HEK293 (cell line): ENCODE results near the gene HID1.

Experiments used
- CTCF ChIA-PET: fragments of 350-600 bp; formaldehyde crosslinking; extraction: SDS; loops from one replicate; lab custom pipeline; 2021; ENCODE audit warnings: antibody characterized with exemption; lab: Yijun Ruan, JAX
- POLR2A ChIA-PET: fragments of 300-600 bp; formaldehyde crosslinking; extraction: SDS; loops from one replicate; lab custom pipeline; 2020; ENCODE audit warnings: antibody characterized with exemption, inconsistent platforms; lab: Yijun Ruan, JAX
- H3K27ac ChIP-seq: fragments of 200-500 bp; sonication (Bioruptor generic); 2 replicates; pipeline ENCODE4 v1.5.1; 2014; ENCODE audit warnings: low read depth, low read length, control low read depth, inconsistent platforms; ENCODE audit errors: extremely low read depth
- H3K36me3 ChIP-seq, 2 experiments: fragments of 200-500 bp in 1 of 2; sonication (Bioruptor generic) in 1 of 2; 1 replicate in 1 of 2; 2 replicates in 1 of 2; pipeline ENCODE4 v1.5.1; 2014 to 2017; ENCODE audit warnings: inconsistent platforms in 2 of 2, low read length in 2 of 2; ENCODE audit not compliant: control insufficient read depth in 2 of 2, insufficient read depth in 1 of 2
- H3K4me1 ChIP-seq: fragments of 200-500 bp; sonication (Bioruptor generic); 2 replicates; pipeline ENCODE4 v1.5.1; 2014; ENCODE audit warnings: mild to moderate bottlenecking, low read length, inconsistent platforms; ENCODE audit not compliant: control insufficient read depth, insufficient read depth
- H3K4me3 ChIP-seq: 2 replicates; pipeline ENCODE4 v1.5.1; 2011; ENCODE audit warnings: low read depth, mild to moderate bottlenecking, control low read depth, low read length, moderate library complexity
- H3K9me3 ChIP-seq: fragments of 200-500 bp; sonication (Bioruptor generic); 2 replicates; pipeline ENCODE4 v1.5.1; 2014; ENCODE audit warnings: low read depth, low read length, inconsistent platforms; ENCODE audit not compliant: control insufficient read depth, insufficient read depth
- EGR2 ChIP-seq: fragments of 450-650 bp; formaldehyde crosslinking; IDR thresholded peaks from 2 replicates; pipeline ENCODE4 v1.5.1; 2016; ENCODE audit warnings: low read depth, missing biosample characterization, missing genetic modification characterization
- GLI4 ChIP-seq: fragments of 450-650 bp; formaldehyde crosslinking; IDR thresholded peaks from 2 replicates; pipeline ENCODE4 v1.5.1; 2016; ENCODE audit warnings: missing biosample characterization, missing genetic modification characterization
- SETDB1 ChIP-seq: IDR thresholded peaks from one replicate; pipeline ENCODE4 v1.6.1; 2017; ENCODE audit warnings: mild to moderate bottlenecking, low read length, moderate library complexity, mixed read lengths; ENCODE audit not compliant: insufficient read length
- ZBTB26 ChIP-seq: fragments of 450-650 bp; formaldehyde crosslinking; optimal IDR thresholded peaks from 2 replicates; pipeline ENCODE3; 2016; ENCODE audit warnings: missing biosample characterization, mild to moderate bottlenecking, missing genetic modification characterization
- ZBTB44 ChIP-seq: fragments of 450-650 bp; IDR thresholded peaks from 2 replicates; pipeline ENCODE4 v1.5.1; 2018; ENCODE audit warnings: missing biosample characterization, mild to moderate bottlenecking, missing genetic modification characterization
- ZFP3 ChIP-seq: fragments of 450-650 bp; formaldehyde crosslinking; IDR thresholded peaks from 2 replicates; pipeline ENCODE4 v1.5.1; 2016; ENCODE audit warnings: low read depth, missing biosample characterization, missing genetic modification characterization
- ZNF362 ChIP-seq: fragments of 450-650 bp; formaldehyde crosslinking; IDR thresholded peaks from 2 replicates; pipeline ENCODE4 v1.5.1; 2016; ENCODE audit warnings: missing biosample characterization, missing genetic modification characterization
- ZNF530 ChIP-seq: fragments of 450-650 bp; formaldehyde crosslinking; IDR thresholded peaks from 2 replicates; pipeline ENCODE4 v1.5.1; 2016; ENCODE audit warnings: low read depth, missing biosample characterization, missing genetic modification characterization
- ZNF629 ChIP-seq: fragments of 450-650 bp; formaldehyde crosslinking; IDR thresholded peaks from 2 replicates; pipeline ENCODE4 v1.5.1; 2017; ENCODE audit warnings: missing biosample characterization, missing genetic modification characterization
- ZNF704 ChIP-seq: fragments of 450-650 bp; formaldehyde crosslinking; IDR thresholded peaks from 2 replicates; pipeline ENCODE4 v1.5.1; 2016; ENCODE audit warnings: missing biosample characterization, missing genetic modification characterization
- ZNF707 ChIP-seq: fragments of 450-650 bp; formaldehyde crosslinking; IDR thresholded peaks from 2 replicates; pipeline ENCODE4 v1.5.1; 2016; ENCODE audit warnings: missing biosample characterization, missing genetic modification characterization
- ZNF837 ChIP-seq: fragments of 450-650 bp; formaldehyde crosslinking; IDR thresholded peaks from 2 replicates; pipeline ENCODE4 v1.5.1; 2016; ENCODE audit warnings: missing biosample characterization, missing genetic modification characterization
- ZNF843 ChIP-seq: fragments of 450-650 bp; formaldehyde crosslinking; IDR thresholded peaks from 2 replicates; pipeline ENCODE4 v1.5.1; 2016; ENCODE audit warnings: missing biosample characterization, missing genetic modification characterization

Gene HID1

GRCh38 chr17:75019710-75020109, 47.2 kb upstream of the HID1 start (continued):
- TF ChIP-seq ZNF530 (tag by site-specific recombination) (no peak), ZBTB26 (tag by site-specific recombination) (no peak), SETDB1 (no peak), ZBTB44 (no peak), ZNF629 (tag by site-specific recombination) (no peak)

- Histone ChIP-seq H3K27ac (no peak overlapping the region), H3K4me3 (no peak overlapping the region), H3K9me3 (no peaks in the 10 kb centered on the region), H3K4me1 (no peaks in the 10 kb centered on the region), H3K36me3 (peaks cover 32 to 65% of the 10 kb centered on the region in 2 experiments)
- POLR2A ChIA-PET = interaction anchor here (0.6 to 1.2 kb wide), 2 partner anchors 36 to 152 kb away, joined by 3 read pairs; no protein-coding TSS in a partner anchor
- CTCF ChIA-PET = interaction anchor here (0.5 to 1.1 kb wide), 6 partner anchors 12 to 1367 kb away, joined by 3 to 4 read pairs (median 3); no protein-coding TSS in a partner anchor
- TF ChIP-seq EGR2 (tag by site-specific recombination) (0 out of 2 replicates have a peak, but pooled peaks have one; percentile 40), GLI4 (tag by site-specific recombination) (no peak)
Observed at GRCh38 chr17:75019146-75019545, 46.6 kb upstream of the HID1 start.

GRCh38 chr17:75013092-75013559, 40.6 kb upstream of the HID1 start:
- peak overlapping the region; percentile 81 for H3K4me3 ChIP-seq
- no peaks in the 10 kb centered on the region for H3K9me3 ChIP-seq
- no peak for TF ChIP-seq ZFP3 (tag by site-specific recombination)
- no peak for TF ChIP-seq ZNF843 (tag by site-specific recombination)
- no peak for TF ChIP-seq ZNF362
- TF ChIP-seq ZNF837 (tag by site-specific recombination) = no peak
- TF ChIP-seq ZNF707 = no peak
- TF ChIP-seq ZNF704 (tag by site-specific recombination) = no peak
- H3K36me3 ChIP-seq = peaks cover 12 to 20% of the 10 kb centered on the region in 2 experiments; a peak in 2 of 3 replicates
- peaks cover 26% of the 10 kb centered on the region for H3K4me1 ChIP-seq
- POLR2A ChIA-PET = interaction anchor here (0.6 to 3.7 kb wide), 29 partner anchors 9 to 393 kb away, joined by 3 to 46 read pairs (median 6); partner anchors contain the start of genes ATP5PD, CDR2L, FDXR and GRB2
- peak overlapping the region; percentile 83 for H3K27ac ChIP-seq
- CTCF ChIA-PET = interaction anchor here (0.6 to 4.3 kb wide), 19 partner anchors 9 to 221 kb away, joined by 3 to 62 read pairs (median 5); partner anchors contain the start of gene NT5C
